CD4-positive, alpha-beta T cell (primary cell): Measurements from ENCODE around the gene PKDCC. TPM values are rescaled to one million over a fixed set of nuclear protein-coding genes. Genes with fewer than 3 reads are reported as not detected.
A peak's percentile ranks its signal among the peaks of the same experiment; 100 is the strongest.

Experiments
- ATAC-seq: fragments of 200-7000 bp; cut with Tn5 transposase; one replicate; pipeline ENCODE4 v1.10.0; 2022; ENCODE audit warnings: mild to moderate bottlenecking; ENCODE audit not compliant: poor library complexity
- CTCF ChIA-PET: fragments of 350-600 bp; sonication (Branson Sonifier 250); formaldehyde crosslinking; loops from one replicate; lab custom pipeline; 2021; ENCODE audit warnings: antibody characterized with exemption, inconsistent platforms; lab: Charles Lee
- POLR2A ChIA-PET: fragments of 350-600 bp; sonication (Branson Sonifier 250); formaldehyde crosslinking; loops from one replicate; lab custom pipeline; 2021; ENCODE audit warnings: antibody characterized with exemption, inconsistent platforms; lab: Charles Lee
- DNase-seq, 14 experiments: peaks; one replicate each; pipeline ENCODE4 v3.0.0-alpha.2; 2013 to 2020; ENCODE audit warnings: mixed read lengths in 2 of 14
- H3K27ac ChIP-seq, 2 donors: one replicate each; pipeline versions ENCODE4 v1.5.1 to v1.7.0; 2013; ENCODE audit warnings: low read length in 2 of 2, low read depth in 1 of 2, mild to moderate bottlenecking in 1 of 2
- H3K27me3 ChIP-seq, 2 experiments: 1 replicate in 1 of 2; 2 replicates in 1 of 2; pipeline versions ENCODE4 v1.6.1 to v1.7.0; 2013; ENCODE audit warnings: low read length in 2 of 2, control low read depth in 1 of 2, mild to moderate bottlenecking in 1 of 2, moderate library complexity in 1 of 2; ENCODE audit not compliant: insufficient read depth in 2 of 2, control insufficient read depth in 1 of 2
- H3K36me3 ChIP-seq: one replicate; pipeline ENCODE4 v1.6.1; 2013; ENCODE audit warnings: low read length, control low read depth; ENCODE audit not compliant: insufficient read depth
- H3K4me1 ChIP-seq: one replicate; pipeline ENCODE4 v1.6.1; 2013; ENCODE audit warnings: low read length, control low read depth; ENCODE audit not compliant: insufficient read depth
- H3K4me3 ChIP-seq: one replicate; pipeline ENCODE4 v1.5.1; 2013; ENCODE audit warnings: mild to moderate bottlenecking, low read length, moderate library complexity
- H3K9me3 ChIP-seq, 2 experiments: 1 replicate in 1 of 2; 2 replicates in 1 of 2; pipeline versions ENCODE4 v1.6.1 to v1.7.0; 2013; ENCODE audit warnings: low read length in 2 of 2, mild to moderate bottlenecking in 2 of 2, control low read depth in 1 of 2, moderate library complexity in 1 of 2; ENCODE audit not compliant: control insufficient read depth in 1 of 2, insufficient read depth in 1 of 2
- H3K27ac Mint-ChIP-seq: one replicate; pipeline ENCODE4 v1.8.0; 2020; ENCODE audit warnings: mixed read lengths
- H3K27me3 Mint-ChIP-seq: one replicate; pipeline ENCODE4 v1.8.0; 2021; ENCODE audit warnings: mixed read lengths
- H3K36me3 Mint-ChIP-seq: one replicate; pipeline ENCODE4 v1.8.0; 2021; ENCODE audit warnings: low read depth, mixed read lengths
- H3K4me1 Mint-ChIP-seq: one replicate; pipeline ENCODE4 v1.8.0; 2021; ENCODE audit warnings: low read depth, mixed read lengths
- H3K4me3 Mint-ChIP-seq: one replicate; pipeline ENCODE4 v1.8.0; 2020; ENCODE audit warnings: mild to moderate bottlenecking, mixed read lengths
- H3K9me3 Mint-ChIP-seq: one replicate; pipeline ENCODE4 v1.8.0; 2020; ENCODE audit warnings: mixed read lengths
- CTCF ChIP-seq: fragments of 200-600 bp; IDR thresholded peaks from one replicate; pipeline ENCODE4 v1.8.0; 2022; ENCODE audit warnings: antibody characterized with exemption, mild to moderate bottlenecking
- intact Hi-C, 2 experiments: fragments of 100-400 bp; cut with DNase I in 1 of 2; cut with micrococcal nuclease in 1 of 2; formaldehyde crosslinking; loops; one replicate each; pipeline versions ENCODE4 v1.15.1 to v1.9.0; 2023 to 2025; cut with DNase I, micrococcal nuclease
- total RNA-seq, 174 experiments: library from RNA in 2 of 174; stranded (reverse) in 2 of 174; gene quantifications; one replicate each; pipeline ENCODE4 v1.2.3 and lab custom pipeline; 2021 to 2026

Gene PKDCC
- total RNA-seq, 2 experiments from 2014 or later, result not detected

GRCh38 chr2:42104621-42105020, 56.8 kb downstream of the PKDCC start:
- POLR2A ChIA-PET, result interaction anchor here (1.0 to 14.3 kb wide), 11 partner anchors 12 to 137 kb away, joined by 3 to 255 read pairs (median 15); partner anchors contain the start of gene EML4
- CTCF ChIA-PET, result interaction anchor here (0.6 to 2.1 kb wide), 4 partner anchors 21 to 91 kb away, joined by 3 to 10 read pairs (median 5); no protein-coding TSS in a partner anchor
- peaks cover 0 to 4% of the 10 kb centered on the region in 2 experiments for H3K9me3 ChIP-seq
- H3K27me3 Mint-ChIP-seq, result no peaks in the 10 kb centered on the region
- peaks cover 7% of the 10 kb centered on the region for H3K36me3 Mint-ChIP-seq
- no peak overlapping the region for H3K4me3 Mint-ChIP-seq
- H3K4me3 ChIP-seq, result no peak overlapping the region
- no peaks in the 10 kb centered on the region for H3K36me3 ChIP-seq
- no peaks in the 10 kb centered on the region for H3K27me3 ChIP-seq
- TF ChIP-seq CTCF, result no peak
- ATAC-seq (no peak), DNase-seq (no peak)
- no peaks in the 10 kb centered on the region for H3K9me3 Mint-ChIP-seq
- intact Hi-C loops, result loop anchor here (5.0 to 10.0 kb wide), 2 partner anchors 260 to 1033 kb away; partner anchors contain the start of gene COX7A2L (in 1 of the 2)
- H3K27ac Mint-ChIP-seq, result no peak overlapping the region
- peak overlapping the region; percentile 99 to 100 for H3K27ac ChIP-seq
- peaks cover 12% of the 10 kb centered on the region for H3K4me1 Mint-ChIP-seq
- H3K4me1 ChIP-seq, result peaks cover 98% of the 10 kb centered on the region

- H3K4me1 ChIP-seq, result peaks cover 98% of the 10 kb centered on the region
- peak overlapping the region; percentile 42 for H3K4me3 ChIP-seq
- no peak overlapping the region for H3K27ac Mint-ChIP-seq
- no peaks in the 10 kb centered on the region for H3K9me3 Mint-ChIP-seq
- intact Hi-C loops, result loop anchor here (2.0 to 10.0 kb wide), 2 partner anchors 27 to 259 kb away; partner anchors contain the start of gene COX7A2L (in 1 of the 2)
- ChIA-PET CTCF (interaction anchor here (0.8 to 3.6 kb wide), 9 partner anchors 10 to 134 kb away, joined by 3 to 22 read pairs (median 6); no protein-coding TSS in a partner anchor), POLR2A (interaction anchor here (0.8 to 14.3 kb wide), 31 partner anchors 8 to 1034 kb away, joined by 3 to 255 read pairs (median 4); partner anchors contain the start of genes COX7A2L, EML4 and KCNG3)
- H3K4me3 Mint-ChIP-seq, result no peak overlapping the region
- H3K36me3 ChIP-seq, result no peaks in the 10 kb centered on the region
- ATAC-seq (peak; percentile 45), DNase-seq (peak; percentile 75 to 95 (median 82))
- peaks cover 7% of the 10 kb centered on the region for H3K36me3 Mint-ChIP-seq
- H3K9me3 ChIP-seq, result peaks cover 0 to 4% of the 10 kb centered on the region in 2 experiments
- H3K27me3 ChIP-seq, result no peaks in the 10 kb centered on the region
- peak overlapping the region; percentile 99 to 100 for H3K27ac ChIP-seq
- no peaks in the 10 kb centered on the region for H3K27me3 Mint-ChIP-seq
- no peak for TF ChIP-seq CTCF
- H3K4me1 Mint-ChIP-seq, result peaks cover 2% of the 10 kb centered on the region
Measured at GRCh38 chr2:42105330-42106256, 57.8 kb downstream of the PKDCC start.

GRCh38 chr2:42106257-42106816, 58.5 kb downstream of the PKDCC start:
- H3K27ac ChIP-seq, result peak overlapping the region; percentile 99 to 100
- Mint-ChIP-seq H3K27me3 (no peaks in the 10 kb centered on the region), H3K4me1 (no peaks in the 10 kb centered on the region), H3K36me3 (peaks cover 7% of the 10 kb centered on the region), H3K27ac (no peak overlapping the region), H3K4me3 (no peak overlapping the region), H3K9me3 (no peaks in the 10 kb centered on the region)
- no peaks in the 10 kb centered on the region for H3K27me3 ChIP-seq
- intact Hi-C loops, result loop anchor here (2.0 to 10.0 kb wide), 2 partner anchors 26 to 258 kb away; partner anchors contain the start of gene COX7A2L (in 1 of the 2)
- no peak for TF ChIP-seq CTCF
- CTCF ChIA-PET, result interaction anchor here (0.8 to 3.6 kb wide), 8 partner anchors 11 to 134 kb away, joined by 3 to 22 read pairs (median 6); no protein-coding TSS in a partner anchor
- POLR2A ChIA-PET, result interaction anchor here (0.6 to 14.3 kb wide), 25 partner anchors 9 to 387 kb away, joined by 3 to 255 read pairs (median 6); partner anchors contain the start of genes COX7A2L, EML4 and KCNG3
- no peak for DNase-seq
- H3K4me3 ChIP-seq, result peak overlapping the region; percentile 42
- H3K36me3 ChIP-seq, result no peaks in the 10 kb centered on the region
- no peaks in the 10 kb centered on the region for H3K9me3 ChIP-seq
- peaks cover 100% of the 10 kb centered on the region for H3K4me1 ChIP-seq
- ATAC-seq, result no peak
